GM21390 (cell line): Measurements from ENCODE around the gene SZT2.

Source experiments
- ATAC-seq: cut with Tn5 transposase; IDR thresholded peaks from one replicate; pipeline ENCODE4 v1.9.1; 2021; ENCODE audit not compliant: unreplicated experiment

The SZT2 gene

GRCh38 chr1:43421976-43422750 is 32.5 kb downstream of the SZT2 start:
- no peak for ATAC-seq

- ATAC-seq = no peak
These were observed 33.4 kb downstream of the SZT2 start for GRCh38 chr1:43422995-43423671.

DNA sequence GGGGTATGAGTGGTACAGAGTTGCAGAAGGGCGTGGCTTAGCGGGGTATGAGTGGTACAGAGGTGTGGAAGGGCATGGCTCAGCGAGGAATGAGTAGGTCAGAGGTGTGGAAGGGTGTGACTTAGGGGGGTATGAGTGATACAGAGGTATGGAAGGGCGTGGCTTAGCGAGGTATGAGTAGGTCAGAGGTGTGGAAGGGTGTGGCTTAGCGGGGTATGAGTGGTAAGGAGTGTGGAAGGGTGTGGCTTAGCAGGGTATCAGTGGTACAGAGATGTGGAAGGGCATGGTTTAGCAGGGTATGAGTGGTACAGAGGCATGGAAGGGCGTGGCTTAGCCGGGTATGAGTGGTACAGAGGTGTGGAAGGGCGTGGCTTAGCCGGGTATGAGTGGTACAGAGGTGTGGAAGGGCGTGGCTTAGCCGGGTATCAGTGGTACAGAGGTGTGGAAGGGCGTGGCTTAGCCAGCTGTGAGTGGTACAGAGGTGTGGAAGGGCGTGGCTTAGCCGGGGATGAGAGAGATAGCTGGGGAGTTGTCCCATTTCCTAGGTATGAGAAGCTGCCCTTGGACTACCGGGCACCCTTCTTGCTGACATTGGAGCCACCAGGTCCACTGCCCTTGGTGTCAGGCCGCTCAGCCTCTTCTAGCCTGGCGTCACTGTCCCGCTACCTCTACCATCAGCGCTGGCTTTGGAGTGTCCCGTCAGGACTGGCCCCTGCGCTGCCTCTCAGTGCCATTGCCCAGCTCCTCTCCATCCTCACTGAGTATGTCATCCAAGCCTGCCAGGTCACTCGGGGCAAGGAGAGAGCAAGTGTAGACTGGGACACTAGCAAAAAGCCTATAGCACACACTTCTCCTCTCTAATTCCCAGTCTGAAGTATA is 34.2 kb downstream of the SZT2 start:
- ATAC-seq = no peak

DNA sequence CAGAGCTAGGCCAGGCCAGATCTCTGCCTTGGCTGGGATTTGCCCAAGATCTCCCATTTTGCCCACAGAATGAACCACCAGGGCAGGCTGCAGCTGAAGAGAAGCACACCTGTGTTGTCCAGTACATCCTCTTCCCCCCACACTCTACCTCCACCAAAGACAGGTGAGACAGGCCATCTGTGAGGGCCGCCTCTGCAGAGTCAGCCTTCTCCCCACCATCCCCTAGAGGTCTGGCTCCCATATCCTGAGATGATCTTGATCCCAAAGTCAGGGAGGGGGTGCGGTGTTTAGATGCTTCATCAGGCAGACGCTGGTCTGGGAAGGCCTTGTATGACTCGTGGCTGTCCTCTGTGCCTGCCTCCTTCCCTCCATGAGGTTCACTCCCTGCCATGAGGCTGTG is 35.3 kb downstream of the SZT2 start:
- ATAC-seq = no peak

- ATAC-seq = no peak
These were observed 36.5 kb downstream of the SZT2 start for GRCh38 chr1:43426221-43426620.

GRCh38 chr1:43427524-43427923 is 37.8 kb downstream of the SZT2 start:
- ATAC-seq = no peak

GRCh38 chr1:43427941-43428340 is 38.2 kb downstream of the SZT2 start:
- ATAC-seq = no peak

DNA sequence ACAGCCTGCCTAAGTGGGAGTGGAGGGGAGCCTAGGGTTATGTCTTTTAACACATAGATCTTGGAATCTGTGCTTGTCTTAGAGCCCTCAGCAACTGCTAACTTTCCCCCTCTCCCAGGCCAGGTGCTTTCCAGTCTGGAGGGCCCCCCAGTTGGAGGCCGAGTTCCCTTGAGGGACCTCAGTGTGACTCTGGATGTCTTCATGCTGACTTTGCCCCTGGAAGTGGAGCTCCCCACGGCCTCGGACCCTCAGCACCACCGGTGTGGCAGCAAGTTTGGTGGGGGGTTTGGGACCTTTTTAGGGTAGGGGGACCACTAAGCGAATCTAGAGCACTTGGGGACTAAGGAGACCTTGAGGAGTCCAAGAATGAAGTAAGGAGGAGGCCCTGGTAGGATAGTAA is 41.1 kb downstream of the SZT2 start:
- ATAC-seq = no peak

DNA sequence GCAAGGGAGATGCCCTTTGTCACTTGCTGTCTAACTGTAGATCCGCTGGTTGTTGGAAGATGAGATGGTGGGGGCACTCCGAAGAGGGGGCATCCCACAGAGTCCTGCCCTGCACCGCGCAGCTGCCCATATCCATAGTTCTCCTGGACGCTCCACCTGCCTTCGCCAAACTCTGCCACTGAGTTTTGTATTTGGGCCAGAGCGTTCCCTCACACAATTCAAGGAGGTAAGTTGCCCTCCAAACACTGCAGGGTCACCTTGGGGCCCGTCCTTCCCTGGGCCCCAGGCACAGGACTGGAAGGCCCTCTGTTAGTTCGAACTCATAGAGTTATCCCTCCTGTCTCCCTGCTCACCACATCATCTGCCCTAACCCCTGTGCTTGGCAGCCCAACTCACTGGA is 42.0 kb downstream of the SZT2 start:
- ATAC-seq = no peak

- ATAC-seq = no peak
These were observed 42.6 kb downstream of the SZT2 start for GRCh38 chr1:43432171-43432860.

DNA sequence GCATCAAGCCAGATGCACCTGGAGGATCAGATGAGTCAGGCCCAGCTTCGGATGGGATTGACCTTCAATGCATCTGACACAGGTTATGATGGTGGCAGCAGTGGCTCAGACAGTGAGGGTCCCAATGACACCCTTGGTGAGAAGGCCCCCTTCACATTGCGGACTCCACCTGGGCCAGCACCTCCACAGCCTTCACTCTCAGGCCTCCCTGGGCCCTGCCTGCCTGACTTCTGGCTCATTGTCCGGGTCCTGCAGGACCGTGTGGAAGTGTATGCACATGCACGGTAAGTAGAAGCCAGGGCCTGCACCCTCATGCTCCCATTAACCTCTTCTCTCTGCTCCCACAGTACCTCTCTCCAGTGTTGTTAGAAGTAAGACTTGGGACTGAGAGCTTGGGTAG is 43.2 kb downstream of the SZT2 start:
- no peak for ATAC-seq

DNA sequence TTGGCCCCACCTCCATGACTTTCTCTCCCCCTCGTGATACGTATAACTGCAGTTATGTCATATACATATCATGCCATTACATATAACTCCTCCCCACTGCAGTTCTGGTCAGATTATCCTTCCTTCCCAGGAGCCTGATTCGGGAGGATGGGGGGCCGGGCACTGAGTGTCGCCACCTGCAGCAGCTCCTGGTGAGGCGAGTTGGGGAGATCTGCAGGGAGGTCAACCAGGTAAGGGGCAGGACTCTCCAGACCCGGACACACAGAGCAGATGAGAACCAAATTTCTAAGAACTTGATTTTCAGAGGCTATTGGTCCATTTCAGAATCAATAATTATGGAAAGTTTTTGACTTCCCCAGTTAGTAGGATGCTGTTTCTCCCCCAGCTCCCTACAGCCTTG is 44.6 kb downstream of the SZT2 start:
- ATAC-seq = no peak

DNA sequence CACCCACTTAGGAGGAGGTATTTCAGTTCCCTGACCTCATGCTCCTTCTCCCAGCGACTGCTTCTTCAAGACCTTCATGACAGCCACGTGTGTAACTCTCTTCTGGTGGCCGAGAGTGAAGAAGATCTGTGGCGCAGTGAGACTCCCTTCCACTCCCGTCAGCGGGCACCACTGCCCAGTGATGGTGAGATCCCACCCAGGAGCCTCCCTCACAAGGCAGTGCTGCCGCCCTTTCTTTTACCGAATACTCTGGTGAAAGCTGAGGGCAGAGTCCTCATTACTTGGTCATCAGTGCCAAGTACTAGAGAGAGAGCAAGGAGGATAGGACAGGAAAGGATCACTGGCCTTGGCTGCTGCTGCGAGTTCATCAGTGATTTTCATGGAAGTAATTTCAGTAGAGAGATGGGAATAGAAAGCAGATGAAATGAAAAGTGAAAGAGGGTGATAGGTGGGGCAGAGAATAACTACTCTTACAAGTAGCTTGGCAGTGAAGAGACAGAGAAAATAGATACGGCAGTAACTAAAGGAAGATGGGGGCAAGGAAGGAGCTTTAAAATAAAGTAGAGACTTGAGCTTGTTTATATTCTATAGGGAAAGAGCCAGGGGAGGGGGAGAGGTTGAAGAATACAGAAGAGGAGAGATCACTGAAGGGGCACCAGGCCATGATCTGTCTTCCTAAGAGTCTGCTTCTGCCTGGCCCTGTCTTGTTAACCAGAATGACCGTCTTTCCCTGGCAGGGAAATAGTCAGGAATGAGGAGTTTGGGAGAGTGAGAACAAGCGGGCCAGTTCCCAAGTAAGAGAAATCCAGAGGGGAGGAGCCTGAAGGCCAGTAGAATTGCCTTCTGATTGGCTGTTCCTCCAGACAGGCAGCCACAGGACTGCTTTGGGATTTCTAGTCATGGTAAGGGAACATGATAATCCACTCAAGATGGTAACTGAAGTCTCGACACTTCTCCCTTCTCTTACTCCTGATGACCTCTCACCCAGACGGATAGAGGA is 45.7 kb downstream of the SZT2 start:
- ATAC-seq = no peak

DNA sequence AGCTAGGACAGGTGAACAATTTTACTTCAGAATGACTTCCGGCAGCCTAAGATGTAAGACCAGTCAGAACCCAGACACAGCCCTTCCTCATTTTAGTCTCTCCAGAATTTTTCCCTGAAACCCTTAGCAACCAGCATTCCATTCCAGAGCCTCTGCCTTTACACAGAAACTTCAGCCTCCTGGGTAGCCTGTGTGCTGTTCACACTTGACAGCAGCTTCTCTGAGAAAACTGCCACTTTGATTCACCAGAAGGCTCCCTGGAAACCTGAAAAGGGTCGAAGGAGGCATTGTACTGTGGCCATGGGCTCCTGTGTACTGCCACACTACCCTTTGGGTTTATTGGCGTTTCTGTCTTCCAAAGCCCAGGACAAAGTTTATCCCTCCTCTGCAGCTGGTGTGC is 46.7 kb downstream of the SZT2 start:
- ATAC-seq = no peak

- ATAC-seq = no peak
These were observed 47.6 kb downstream of the SZT2 start for GRCh38 chr1:43437031-43437973.

DNA sequence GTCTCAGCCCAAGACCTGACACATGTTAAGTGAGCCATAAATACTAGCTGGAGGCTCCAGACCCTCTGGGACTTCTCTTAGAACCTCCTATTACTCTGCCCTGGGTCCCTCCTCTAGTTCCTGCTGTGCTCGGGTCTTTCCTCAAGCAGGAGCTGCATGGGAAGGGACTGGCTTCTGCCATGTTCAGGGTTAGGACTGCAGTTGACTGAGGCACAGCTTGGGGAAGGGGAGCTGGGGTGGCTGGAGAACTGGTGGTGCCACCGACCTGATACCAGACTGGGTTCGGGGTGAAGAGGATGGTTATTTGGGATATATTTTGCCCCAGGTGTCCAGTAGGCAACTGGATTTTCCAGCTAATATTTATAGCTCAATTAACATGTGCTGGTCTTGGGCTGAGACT is 48.3 kb downstream of the SZT2 start:
- ATAC-seq = no peak

GRCh38 chr1:43438576-43438952 is 48.9 kb downstream of the SZT2 start:
- no peak for ATAC-seq

DNA sequence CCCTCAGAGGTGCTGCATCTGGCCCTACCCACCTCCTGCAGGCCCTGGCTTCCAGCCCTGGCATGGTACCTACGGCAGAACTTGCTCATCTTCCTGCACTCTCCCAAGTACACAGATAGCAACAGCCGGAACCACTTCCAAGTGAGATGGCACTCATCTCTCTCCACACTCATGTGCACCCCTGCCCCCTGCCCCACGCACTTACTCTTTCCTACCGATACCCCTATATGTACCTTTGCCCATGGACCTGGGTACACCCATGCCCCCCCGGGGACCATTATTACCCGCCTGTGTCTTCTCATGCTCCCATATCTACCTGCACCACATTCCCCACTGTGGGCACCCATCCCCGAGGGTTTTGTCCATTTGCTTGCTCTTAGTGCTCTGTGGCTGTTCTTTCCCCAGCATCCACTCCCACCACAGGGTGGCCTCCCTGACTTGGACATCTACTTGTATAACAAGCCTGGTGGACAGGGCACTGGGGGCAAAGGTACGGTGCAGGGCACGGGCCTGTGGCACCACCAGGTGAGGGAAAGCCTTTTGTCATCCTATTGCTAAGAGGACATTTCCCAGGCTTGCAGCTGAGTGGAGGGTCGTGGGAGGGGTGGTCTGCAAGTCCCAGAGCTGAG is 49.4 kb downstream of the SZT2 start:
- ATAC-seq = no peak
